Esophagus squamous epithelium (tissue), 5 donors: ENCODE measurements around the gene LDLRAD3. TPM values are rescaled to one million over a fixed set of nuclear protein-coding genes. Genes with fewer than 3 reads are reported as not detected.

Source experiments
- DNase-seq: peaks from one replicate; lab custom pipeline; 2025; lab: John Stamatoyannopoulos, UW
- H3K27ac ChIP-seq, 4 donors: fragments of 200-600 bp; sonication (generic); one replicate each; pipeline ENCODE4 v1.5.1; 2016 to 2019; ENCODE audit warnings: mild to moderate bottlenecking in 1 of 4
- H3K27me3 ChIP-seq, 4 donors: fragments of 200-600 bp; sonication (generic); 1 replicate in 3 of 4; 2 replicates in 1 of 4; pipeline versions ENCODE4 v1.5.1 to v1.6.0; 2017 to 2021; ENCODE audit warnings: antibody characterized with exemption in 1 of 4
- H3K36me3 ChIP-seq, 3 donors: fragments of 200-600 bp; sonication (generic); one replicate each; pipeline ENCODE4 v1.5.1; 2016 to 2019
- H3K4me1 ChIP-seq, 3 donors: fragments of 200-600 bp; sonication (generic); one replicate each; pipeline ENCODE4 v1.5.1; 2017 to 2019
- H3K4me3 ChIP-seq, 4 donors: fragments of 200-600 bp; sonication (generic); 1 replicate in 3 of 4; 2 replicates in 1 of 4; pipeline ENCODE4 v1.5.1; 2016 to 2019; ENCODE audit warnings: mild to moderate bottlenecking in 2 of 4, moderate library complexity in 1 of 4
- H3K9me3 ChIP-seq, 3 donors: fragments of 200-600 bp; sonication (generic); one replicate each; pipeline ENCODE4 v1.5.1; 2016 to 2019
- CTCF ChIP-seq, 6 experiments: fragments of 450-650 bp in 4 of 6; fragments of 200-600 bp in 2 of 6; sonication (generic) in 2 of 6; IDR thresholded peaks; one replicate each; pipeline ENCODE4 v1.5.1; 2016 to 2019; ENCODE audit warnings: antibody characterized with exemption in 6 of 6, mild to moderate bottlenecking in 4 of 6, moderate library complexity in 4 of 6
- POLR2A ChIP-seq, 4 donors: fragments of 450-650 bp; IDR thresholded peaks; one replicate each; pipeline ENCODE4 v1.6.1; 2017; ENCODE audit warnings: antibody characterized with exemption in 4 of 4, mild to moderate bottlenecking in 4 of 4, moderate library complexity in 3 of 4
- WGBS, 2 donors: methylation state at CpG; one replicate each; pipeline ENCODE4 v1.1.5; 2018; 5-methylcytosine and 5-hydroxymethylcytosine counted together
- intact Hi-C: fragments of 100-400 bp; cut with DNase I; formaldehyde crosslinking; loops from one replicate; pipeline ENCODE4 v1.15.0; 2022
- total RNA-seq, 4 donors: library from RNA; depleted of rRNA; stranded (reverse); fragments of >200 nt; gene quantifications; one replicate each; pipeline ENCODE4 v1.1.0, GENCODE V29; 2016
- donor health status: DM: yes; HTN: yes; CAD: no.

LDLRAD3 gene
- total RNA-seq, 4 donors from 2014 or later: 5.0 to 16.8 (median 8.2) TPM

DNA sequence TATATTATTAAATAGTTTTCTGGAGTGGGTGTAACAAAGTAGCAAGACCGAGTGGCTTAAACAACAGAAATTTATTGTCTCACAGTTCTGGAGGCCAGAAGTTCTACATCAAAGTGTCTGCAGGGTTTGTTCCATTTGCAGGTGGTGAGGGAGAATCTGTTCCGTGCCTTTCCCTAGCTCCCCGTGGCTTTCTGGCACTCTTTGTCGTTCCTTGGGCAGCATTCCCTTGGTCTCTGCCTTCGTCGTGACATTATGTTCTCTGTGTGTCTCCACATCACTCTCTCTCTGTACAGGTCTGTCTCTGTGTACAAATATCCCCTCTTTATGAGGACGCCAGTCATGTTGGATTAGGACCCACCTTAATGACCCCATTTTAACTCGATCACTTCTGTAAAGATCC lies 38.2 kb downstream of the LDLRAD3 start:
- no peak for DNase-seq
- Histone ChIP-seq H3K27ac (peak overlapping the region in 3 of 4 donors; percentile 3 to 60 (median 10)), H3K4me1 (peaks cover 0 to 25% (median 14%) of the 10 kb centered on the region in 3 donors), H3K9me3 (no peaks in the 10 kb centered on the region), H3K4me3 (no peak overlapping the region), H3K36me3 (no peaks in the 10 kb centered on the region), H3K27me3 (no peaks in the 10 kb centered on the region)
- WGBS, 2 donors: 62 to 74% methylated on average over 8 of the region's 8 CpGs
- intact Hi-C loops: no loop called here
- TF ChIP-seq POLR2A (IDR thresholded peaks at IDR 0.05) (no peak), CTCF (IDR thresholded peaks at IDR 0.05) (no peak)

- 74 to 89% methylated on average over 1 of the region's 1 CpG for WGBS, 2 donors
- no peak for TF ChIP-seq CTCF (IDR thresholded peaks at IDR 0.05)
- no peak for TF ChIP-seq POLR2A (IDR thresholded peaks at IDR 0.05)
- H3K36me3 ChIP-seq: no peaks in the 10 kb centered on the region
- intact Hi-C loops: no loop called here
- peaks cover 0 to 25% (median 14%) of the 10 kb centered on the region in 3 donors for H3K4me1 ChIP-seq
- H3K4me3 ChIP-seq: no peak overlapping the region
- H3K27ac ChIP-seq: no peak overlapping the region
- DNase-seq: no peak
- H3K27me3 ChIP-seq: no peaks in the 10 kb centered on the region
- no peaks in the 10 kb centered on the region for H3K9me3 ChIP-seq
Observed at GRCh38 chr11:35983981-35984380, 40.1 kb downstream of the LDLRAD3 start.

DNA sequence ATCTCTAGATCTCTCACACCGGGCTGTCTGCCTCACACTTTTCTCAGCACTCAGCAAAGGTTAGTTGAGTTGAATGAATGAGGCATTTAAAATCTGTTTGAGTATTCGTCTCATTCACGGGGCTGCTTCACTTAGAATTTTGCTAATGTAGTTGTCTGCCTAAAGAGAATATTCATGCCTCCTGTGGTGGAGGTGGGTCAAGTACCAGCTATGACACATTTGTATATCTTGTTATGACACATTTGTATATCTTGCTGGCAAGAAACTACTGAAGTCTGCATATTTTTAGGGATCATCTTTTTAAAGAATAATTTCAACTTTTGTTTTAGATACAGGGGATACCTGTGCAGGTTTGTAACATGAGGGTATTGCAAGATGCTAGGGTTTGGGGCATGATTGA lies 43.1 kb downstream of the LDLRAD3 start:
- Histone ChIP-seq H3K4me1 (peaks cover 0 to 13% (median 11%) of the 10 kb centered on the region in 3 donors), H3K27me3 (no peaks in the 10 kb centered on the region), H3K9me3 (no peaks in the 10 kb centered on the region), H3K36me3 (no peaks in the 10 kb centered on the region), H3K27ac (no peak overlapping the region), H3K4me3 (no peak overlapping the region)
- no peak for DNase-seq
- intact Hi-C loops: no loop called here
- no peak for TF ChIP-seq POLR2A (IDR thresholded peaks at IDR 0.05)
- no peak for TF ChIP-seq CTCF (IDR thresholded peaks at IDR 0.05)
- WGBS, 2 donors: 80 to 84% methylated on average over 3 of the region's 3 CpGs

- 90 to 95% methylated on average over 2 of the region's 2 CpGs for WGBS, 2 donors
- TF ChIP-seq CTCF (IDR thresholded peaks at IDR 0.05): no peak
- TF ChIP-seq POLR2A (IDR thresholded peaks at IDR 0.05): no peak
- no peak for DNase-seq
- no peaks in the 10 kb centered on the region for H3K27me3 ChIP-seq
- H3K27ac ChIP-seq: no peak overlapping the region
- H3K4me1 ChIP-seq: no peaks in the 10 kb centered on the region
- intact Hi-C loops: no loop called here
- H3K36me3 ChIP-seq: no peaks in the 10 kb centered on the region
- no peaks in the 10 kb centered on the region for H3K9me3 ChIP-seq
- no peak overlapping the region for H3K4me3 ChIP-seq
Observed at GRCh38 chr11:35990170-35990569, 46.3 kb downstream of the LDLRAD3 start.

DNA sequence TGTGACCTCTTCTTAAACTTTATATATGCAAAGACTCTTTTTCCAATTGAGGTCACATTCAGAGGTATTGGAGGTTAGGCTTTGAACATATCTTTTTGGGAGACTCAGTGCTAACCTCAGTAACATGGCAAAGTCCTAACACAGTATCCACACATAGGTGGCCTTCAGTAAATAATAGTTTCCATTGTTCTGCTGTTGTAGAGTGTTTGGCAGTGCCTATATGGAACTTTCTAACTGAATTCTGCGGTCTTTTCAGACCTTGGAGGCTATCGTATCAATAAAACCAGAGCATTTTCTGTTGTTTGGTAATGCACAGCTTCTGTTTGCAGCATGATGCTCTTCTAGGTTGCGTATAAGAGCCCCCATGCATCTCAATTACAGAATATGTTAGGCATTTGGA lies 47.0 kb downstream of the LDLRAD3 start:
- TF ChIP-seq POLR2A (IDR thresholded peaks at IDR 0.05): no peak
- TF ChIP-seq CTCF (IDR thresholded peaks at IDR 0.05): no peak
- H3K27me3 ChIP-seq: no peaks in the 10 kb centered on the region
- peaks cover 0 to 5% (median 0%) of the 10 kb centered on the region in 3 donors for H3K4me1 ChIP-seq
- intact Hi-C loops: no loop called here
- no peaks in the 10 kb centered on the region for H3K36me3 ChIP-seq
- 94 to 97% methylated on average over 3 of the region's 3 CpGs for WGBS, 2 donors
- H3K27ac ChIP-seq: no peak overlapping the region
- H3K9me3 ChIP-seq: no peaks in the 10 kb centered on the region
- no peak for DNase-seq
- no peak overlapping the region for H3K4me3 ChIP-seq
